ENCODE results near the gene DTD2.
"Not testable (repeated sequence)": the region's sequence is repeated elsewhere in the genome, so short reads cannot be mapped to it uniquely, and the experiment has no call there.

Gene DTD2

GRCh38 chr14:31441273-31442111, 15.8 kb downstream of the DTD2 start:
- no peak for DNase-seq (ENCODE audit: low read depth)

GRCh38 chr14:31440280-31440679, 17.0 kb downstream of the DTD2 start:
- no peak for DNase-seq (ENCODE audit: low read depth)

- no peak for DNase-seq (ENCODE audit: low read depth)
Measured at GRCh38 chr14:31439561-31439960, 17.7 kb downstream of the DTD2 start.

- DNase-seq (ENCODE audit: low read depth), result not testable (repeated sequence)
Measured at GRCh38 chr14:31437045-31437691, 20.1 kb downstream of the DTD2 start.

GRCh38 chr14:31435276-31435675, 22.0 kb downstream of the DTD2 start:
- DNase-seq (ENCODE audit: low read depth), result no peak

GRCh38 chr14:31430634-31431264, 26.6 kb downstream of the DTD2 start:
- DNase-seq (ENCODE audit: low read depth), result no peak

GRCh38 chr14:31429791-31430190, 27.5 kb downstream of the DTD2 start:
- no peak for DNase-seq (ENCODE audit: low read depth)

GRCh38 chr14:31428011-31428410, 29.3 kb downstream of the DTD2 start:
- no peak for DNase-seq (ENCODE audit: low read depth)

- no peak for DNase-seq (ENCODE audit: low read depth)
Measured at GRCh38 chr14:31426663-31427062, 30.6 kb downstream of the DTD2 start.

- DNase-seq (ENCODE audit: low read depth), result no peak
Measured at GRCh38 chr14:31425905-31426304, 31.4 kb downstream of the DTD2 start.

- DNase-seq (ENCODE audit: low read depth), result no peak
Measured at GRCh38 chr14:31421200-31421599, 36.1 kb downstream of the DTD2 start.

- DNase-seq (ENCODE audit: low read depth), result peak; percentile 80
Measured at GRCh38 chr14:31420319-31421111, 36.8 kb downstream of the DTD2 start, which contains the start of gene HEATR5A. Gene HEATR5A, minus strand, starts transcription at chr14:31420550. Its CDS starts 17,575 bp downstream, at chr14:31402975.

GRCh38 chr14:31419967-31420318, 37.4 kb downstream of the DTD2 start:
- DNase-seq (ENCODE audit: low read depth), result peak; percentile 0

GRCh38 chr14:31419179-31419966, 37.9 kb downstream of the DTD2 start:
- DNase-seq (ENCODE audit: low read depth), result no peak

GRCh38 chr14:31418440-31418839, 38.9 kb downstream of the DTD2 start:
- no peak for DNase-seq (ENCODE audit: low read depth)

- no peak for DNase-seq (ENCODE audit: low read depth)
Measured at GRCh38 chr14:31414190-31414833, 43.0 kb downstream of the DTD2 start.

GRCh38 chr14:31411218-31411727, 46.0 kb downstream of the DTD2 start:
- no peak for DNase-seq (ENCODE audit: low read depth)

GRCh38 chr14:31410048-31410650, 47.2 kb downstream of the DTD2 start:
- no peak for DNase-seq (ENCODE audit: low read depth)

- no peak for DNase-seq (ENCODE audit: low read depth)
Measured at GRCh38 chr14:31408421-31408820, 48.9 kb downstream of the DTD2 start.

- no peak for DNase-seq (ENCODE audit: low read depth)
Measured at GRCh38 chr14:31405599-31406232, 51.6 kb downstream of the DTD2 start.

Measured in stimulated activated CD8-positive, alpha-beta memory T cell treated with anti-CD3 and anti-CD28 coated beads, Interleukin-15, amount 100 ng/mL, for 24 hours (primary cell).